ENCODE results near the gene TNFRSF6B. TPM values are rescaled to one million over a fixed set of nuclear protein-coding genes. Genes with fewer than 3 reads are reported as not detected.

Gene TNFRSF6B
- total and polyA plus RNA-seq, 2 donors (not counting 3 experiments of a cell fraction or from before 2014, with no cell fraction given) = 0.69 to 11.3 TPM

GRCh38 chr20:63694584-63695423, 1.6 kb upstream of the TNFRSF6B start:
- TF ChIP-seq POLR2A (IDR thresholded peaks at IDR 0.05; ENCODE audit: low read depth, low read length) (no peak), CTCF (IDR thresholded peaks at IDR 0.05; ENCODE audit: extremely low read depth in 1 of 2, insufficient read depth in 1 of 2, low read depth in 1 of 2, low read length in 2 of 2) (no peak), FOS (IDR thresholded peaks at IDR 0.05; ENCODE audit: borderline replicate concordance, insufficient read depth, low read length) (no peak), JUN (IDR thresholded peaks at IDR 0.05; ENCODE audit: borderline replicate concordance, insufficient read depth, insufficient read length, low read depth) (no peak), MAX (IDR thresholded peaks at IDR 0.05; ENCODE audit: insufficient read depth, insufficient read length) (no peak), MYC (IDR thresholded peaks at IDR 0.05; ENCODE audit: low read depth, low read length) (no peak)
- Histone ChIP-seq H3K4me2 (ENCODE audit: insufficient read depth, low read length) (no peak overlapping the region), H3K27me3 (ENCODE audit: control insufficient read depth in 2 of 2, insufficient read depth in 2 of 2, low read length in 2 of 2) (no peaks in the 10 kb centered on the region), H2AFZ (ENCODE audit: low read depth, low read length) (no peak overlapping the region), H3K27ac (ENCODE audit: insufficient read depth, low read depth, low read length) (no peak overlapping the region), H3K9ac (replicated peaks; ENCODE audit: extremely low read depth, insufficient read depth, low read length) (no peak overlapping the region), H3K4me1 (ENCODE audit: control insufficient read depth, extremely low read depth, insufficient read depth, low read length) (peaks cover 34% of the 10 kb centered on the region), H3K4me3 (replicated peaks in 1 of 3; ENCODE audit: insufficient read depth in 1 of 3, low read depth in 1 of 3, low read length in 3 of 3) (no peak overlapping the region), H3K79me2 (ENCODE audit: control insufficient read depth, insufficient read depth, low read length) (no peaks in the 10 kb centered on the region), H4K20me1 (replicated peaks; ENCODE audit: control insufficient read depth, extremely low read depth, insufficient read depth, low read length) (no peaks in the 10 kb centered on the region), H3K9me1 (replicated peaks; ENCODE audit: control insufficient read depth, extremely low read depth, insufficient read depth, low read length) (no peaks in the 10 kb centered on the region), H3K36me3 (ENCODE audit: control insufficient read depth in 2 of 2, extremely low read depth in 1 of 2, insufficient read depth in 2 of 2, low read length in 2 of 2) (no peaks in the 10 kb centered on the region), H3K9me3 (replicated peaks; ENCODE audit: control insufficient read depth, insufficient read depth, low read length) (no peaks in the 10 kb centered on the region)
- ChIA-PET CTCF (no interaction called here), POLR2A (no interaction called here)
- intact Hi-C loops (cut with micrococcal nuclease) (loop anchor here (5.0 kb wide), 1 partner anchor 42 kb away; the partner anchor contains the start of genes LIME1 and SLC2A4RG), dilution Hi-C loops (cut with MboI; ENCODE audit: extremely low pct_ligation_motif_present, low sequenced_read_pairs) (no loop called here)
- no peak for FAIRE-seq
- no peak for DNase-seq (ENCODE audit: low read depth, low spot score)
- BruUV-seq (replicated peaks) = no TSS peak
